T-cell (primary cell): ENCODE measurements around the gene CLIP2. TPM values are rescaled to one million over a fixed set of nuclear protein-coding genes. Genes with fewer than 3 reads are reported as not detected.
"Not testable (repeated sequence)": the region's sequence is repeated elsewhere in the genome, so short reads cannot be mapped to it uniquely, and the experiment has no call there.

ENCODE experiments used
- ATAC-seq, 4 experiments: fragments of 200-7000 bp in 3 of 4; fragments of 150-1000 bp in 1 of 4; cut with Tn5 transposase; replicated peaks in 1 of 4; 1 replicate in 3 of 4; 2 replicates in 1 of 4; pipeline ENCODE4 v1.10.0; 2021; ENCODE audit warnings: moderate library complexity in 3 of 4, mild to moderate bottlenecking in 2 of 4, moderate number of reproducible peaks in 1 of 4
- CTCF ChIA-PET, 2 donors: fragments of 300-600 bp; sonication (Branson Sonifier 250); formaldehyde crosslinking; loops; one replicate each; lab custom pipeline; 2022; ENCODE audit warnings: antibody characterized with exemption in 2 of 2; lab: Charles Lee
- POLR2A ChIA-PET, 2 donors: fragments of 300-600 bp; sonication (Branson Sonifier 250); formaldehyde crosslinking; loops; one replicate each; lab custom pipeline; 2022; ENCODE audit warnings: antibody characterized with exemption in 2 of 2; lab: Charles Lee
- DNase-seq, 35 experiments: peaks; one replicate each; pipeline versions ENCODE4 v3.0.0 to v3.0.0-alpha.2; 2013 to 2023
- H3K27ac ChIP-seq: one replicate; pipeline ENCODE4 v1.5.1; 2013; ENCODE audit warnings: low read length
- H3K27me3 ChIP-seq, 2 experiments: replicated peaks in 1 of 2; 1 replicate in 1 of 2; 2 replicates in 1 of 2; pipeline versions ENCODE4 v1.6.1 to v1.7.0; 2013; ENCODE audit warnings: low read length in 1 of 2, mixed read lengths in 1 of 2; ENCODE audit not compliant: control insufficient read depth in 2 of 2, insufficient read depth in 2 of 2; ENCODE audit errors: extremely low read depth in 1 of 2
- H3K36me3 ChIP-seq, 2 donors: 1 replicate in 1 of 2; 2 replicates in 1 of 2; pipeline versions ENCODE4 v1.6.1 to v1.7.0; 2013; ENCODE audit warnings: low read length in 1 of 2; ENCODE audit not compliant: control insufficient read depth in 2 of 2, insufficient read depth in 1 of 2; ENCODE audit errors: extremely low read depth in 1 of 2
- H3K4me1 ChIP-seq, 2 experiments: 1 replicate in 1 of 2; 2 replicates in 1 of 2; pipeline versions ENCODE4 v1.6.1 to v1.7.0; 2013; ENCODE audit warnings: low read length in 2 of 2, mixed read lengths in 1 of 2; ENCODE audit not compliant: insufficient read depth in 2 of 2, control insufficient read depth in 1 of 2; ENCODE audit errors: extremely low read depth in 1 of 2
- H3K4me3 ChIP-seq, 2 donors: 1 replicate in 1 of 2; 2 replicates in 1 of 2; pipeline versions ENCODE4 v1.5.1 to v1.7.0; 2013; ENCODE audit warnings: mild to moderate bottlenecking in 2 of 2, low read length in 1 of 2, moderate library complexity in 1 of 2; ENCODE audit not compliant: control insufficient read depth in 1 of 2; ENCODE audit errors: extremely low read depth in 1 of 2
- H3K9me3 ChIP-seq: 2 replicates; pipeline ENCODE4 v1.7.0; 2013
- H3K27ac Mint-ChIP-seq, 2 donors: one replicate each; pipeline ENCODE4 v1.8.0; 2020 to 2021; ENCODE audit warnings: mild to moderate bottlenecking in 2 of 2, mixed read lengths in 2 of 2
- H3K27me3 Mint-ChIP-seq, 2 donors: one replicate each; pipeline ENCODE4 v1.8.0; 2021 to 2022; ENCODE audit warnings: mixed read lengths in 2 of 2
- H3K36me3 Mint-ChIP-seq: one replicate; pipeline ENCODE4 v1.8.0; 2021; ENCODE audit warnings: mixed read lengths
- H3K4me1 Mint-ChIP-seq, 3 donors: one replicate each; pipeline ENCODE4 v1.8.0; 2020 to 2022; ENCODE audit warnings: mixed read lengths in 3 of 3, mild to moderate bottlenecking in 1 of 3
- H3K4me3 Mint-ChIP-seq, 3 donors: one replicate each; pipeline ENCODE4 v1.8.0; 2020 to 2022; ENCODE audit warnings: mild to moderate bottlenecking in 3 of 3, mixed read lengths in 3 of 3, moderate library complexity in 3 of 3
- H3K9me3 Mint-ChIP-seq, 3 donors: one replicate each; pipeline ENCODE4 v1.8.0; 2020 to 2022; ENCODE audit warnings: mixed read lengths in 3 of 3
- WGBS: methylation state at CpG from one replicate; pipeline ENCODE4 v1.1.5; 2013; ENCODE audit warnings: missing lambda C conversion rate; ENCODE audit not compliant: insufficient coverage; 5-methylcytosine and 5-hydroxymethylcytosine counted together
- total RNA-seq, 35 experiments: library from RNA in 6 of 35; stranded (reverse) in 6 of 35; fragments of 120-200 nt in 1 of 35; gene quantifications; one replicate each; pipeline versions ENCODE4 v1.2.1 to v1.2.4 and lab custom pipeline; 2013 to 2026

Gene CLIP2
- total RNA-seq, 5 donors from 2014 or later (not counting 1 experiment from before 2014, with no cell fraction given): 3.1 to 8.5 (median 6.3) TPM

GRCh38 chr7:74320645-74321221, 31.5 kb downstream of the CLIP2 start:
- Mint-ChIP-seq H3K4me3 (no peak overlapping the region), H3K4me1 (peaks cover 0 to 3% (median 0%) of the 10 kb centered on the region in 3 donors), H3K9me3 (no peaks in the 10 kb centered on the region), H3K27me3 (no peaks in the 10 kb centered on the region), H3K27ac (no peak overlapping the region), H3K36me3 (peaks cover 4% of the 10 kb centered on the region)
- H3K4me1 ChIP-seq: no peaks in the 10 kb centered on the region
- CTCF ChIA-PET: no interaction called here
- DNase-seq (no peak), ATAC-seq (no peak)
- no peak overlapping the region for H3K4me3 ChIP-seq
- 45% methylated on average over 3 of the region's 9 CpGs for WGBS
- H3K36me3 ChIP-seq: no peaks in the 10 kb centered on the region
- H3K27me3 ChIP-seq: no peaks in the 10 kb centered on the region
- H3K9me3 ChIP-seq: no peaks in the 10 kb centered on the region
- no peak overlapping the region for H3K27ac ChIP-seq
- POLR2A ChIA-PET: no interaction called here

- ATAC-seq, H3K36me3 Mint-ChIP-seq, H3K36me3 ChIP-seq, CTCF ChIA-PET, H3K27me3 Mint-ChIP-seq, H3K9me3 Mint-ChIP-seq, H3K27ac Mint-ChIP-seq, H3K27me3 ChIP-seq, DNase-seq, H3K9me3 ChIP-seq, H3K4me3 ChIP-seq, H3K4me3 Mint-ChIP-seq, H3K4me1 ChIP-seq, H3K27ac ChIP-seq, H3K4me1 Mint-ChIP-seq: not testable (repeated sequence)
- 94% methylated on average over 4 of the region's 9 CpGs for WGBS
- POLR2A ChIA-PET: interaction anchor here in 1 of 2 donors (0.6 kb wide), 1 partner anchor 48 kb away, joined by 4 read pairs; no protein-coding TSS in a partner anchor
Observed at GRCh38 chr7:74322892-74323291, 33.7 kb downstream of the CLIP2 start.

GRCh38 chr7:74324531-74325209, 35.5 kb downstream of the CLIP2 start:
- no peaks in the 10 kb centered on the region for H3K9me3 ChIP-seq
- no peak overlapping the region for H3K27ac ChIP-seq
- no peaks in the 10 kb centered on the region for H3K27me3 Mint-ChIP-seq
- ChIA-PET POLR2A (no interaction called here), CTCF (interaction anchor here in 1 of 2 donors (0.6 kb wide), 1 partner anchor 11 kb away, joined by 4 read pairs; no protein-coding TSS in a partner anchor)
- H3K4me3 ChIP-seq: no peak overlapping the region
- no peaks in the 10 kb centered on the region for H3K4me1 ChIP-seq
- H3K27me3 ChIP-seq: no peaks in the 10 kb centered on the region
- no peaks in the 10 kb centered on the region for H3K36me3 ChIP-seq
- H3K4me1 Mint-ChIP-seq: peaks cover 0 to 3% (median 0%) of the 10 kb centered on the region in 3 donors
- no peaks in the 10 kb centered on the region for H3K36me3 Mint-ChIP-seq
- 84% methylated on average over 5 of the region's 12 CpGs for WGBS
- H3K27ac Mint-ChIP-seq: no peak overlapping the region
- no peaks in the 10 kb centered on the region for H3K9me3 Mint-ChIP-seq
- DNase-seq (no peak), ATAC-seq (no peak)
- no peak overlapping the region for H3K4me3 Mint-ChIP-seq

GRCh38 chr7:74325210-74325565, 36.0 kb downstream of the CLIP2 start:
- Histone ChIP-seq H3K27ac (no peak overlapping the region), H3K9me3 (no peaks in the 10 kb centered on the region), H3K27me3 (no peaks in the 10 kb centered on the region), H3K4me1 (no peaks in the 10 kb centered on the region), H3K36me3 (no peaks in the 10 kb centered on the region), H3K4me3 (no peak overlapping the region)
- DNase-seq (no peak), ATAC-seq (no peak)
- POLR2A ChIA-PET: no interaction called here
- no peak overlapping the region for H3K4me3 Mint-ChIP-seq
- H3K4me1 Mint-ChIP-seq: peaks cover 0 to 3% (median 0%) of the 10 kb centered on the region in 3 donors
- CTCF ChIA-PET: interaction anchor here in 1 of 2 donors (0.6 kb wide), 1 partner anchor 11 kb away, joined by 4 read pairs; no protein-coding TSS in a partner anchor
- H3K27ac Mint-ChIP-seq: no peak overlapping the region
- no peaks in the 10 kb centered on the region for H3K36me3 Mint-ChIP-seq
- 85% methylated on average over 9 of the region's 9 CpGs for WGBS
- H3K27me3 Mint-ChIP-seq: no peaks in the 10 kb centered on the region
- H3K9me3 Mint-ChIP-seq: no peaks in the 10 kb centered on the region

GRCh38 chr7:74329225-74329624, 40.0 kb downstream of the CLIP2 start:
- no peaks in the 10 kb centered on the region for H3K9me3 ChIP-seq
- ATAC-seq (no peak), DNase-seq (no peak)
- WGBS: 84% methylated on average over 6 of the region's 7 CpGs
- Mint-ChIP-seq H3K27ac (no peak overlapping the region), H3K27me3 (no peaks in the 10 kb centered on the region), H3K4me1 (no peaks in the 10 kb centered on the region), H3K4me3 (no peak overlapping the region), H3K36me3 (no peaks in the 10 kb centered on the region), H3K9me3 (no peaks in the 10 kb centered on the region)
- H3K4me3 ChIP-seq: no peak overlapping the region
- ChIA-PET CTCF (no interaction called here), POLR2A (no interaction called here)
- H3K36me3 ChIP-seq: no peaks in the 10 kb centered on the region
- H3K27me3 ChIP-seq: no peaks in the 10 kb centered on the region
- H3K27ac ChIP-seq: no peak overlapping the region
- H3K4me1 ChIP-seq: no peaks in the 10 kb centered on the region

GRCh38 chr7:74332373-74333176, 43.4 kb downstream of the CLIP2 start:
- CTCF ChIA-PET: no interaction called here
- Mint-ChIP-seq H3K27me3 (no peaks in the 10 kb centered on the region), H3K27ac (no peak overlapping the region), H3K4me3 (no peak overlapping the region), H3K9me3 (no peaks in the 10 kb centered on the region), H3K36me3 (no peaks in the 10 kb centered on the region), H3K4me1 (no peaks in the 10 kb centered on the region)
- Histone ChIP-seq H3K36me3 (no peaks in the 10 kb centered on the region), H3K4me1 (no peaks in the 10 kb centered on the region), H3K4me3 (no peak overlapping the region), H3K9me3 (no peaks in the 10 kb centered on the region), H3K27me3 (no peaks in the 10 kb centered on the region), H3K27ac (no peak overlapping the region)
- 61% methylated on average over 12 of the region's 17 CpGs for WGBS
- POLR2A ChIA-PET: no interaction called here
- DNase-seq (no peak), ATAC-seq (no peak)
